ENCODE data around the gene LNX2.

The LNX2 gene

DNA sequence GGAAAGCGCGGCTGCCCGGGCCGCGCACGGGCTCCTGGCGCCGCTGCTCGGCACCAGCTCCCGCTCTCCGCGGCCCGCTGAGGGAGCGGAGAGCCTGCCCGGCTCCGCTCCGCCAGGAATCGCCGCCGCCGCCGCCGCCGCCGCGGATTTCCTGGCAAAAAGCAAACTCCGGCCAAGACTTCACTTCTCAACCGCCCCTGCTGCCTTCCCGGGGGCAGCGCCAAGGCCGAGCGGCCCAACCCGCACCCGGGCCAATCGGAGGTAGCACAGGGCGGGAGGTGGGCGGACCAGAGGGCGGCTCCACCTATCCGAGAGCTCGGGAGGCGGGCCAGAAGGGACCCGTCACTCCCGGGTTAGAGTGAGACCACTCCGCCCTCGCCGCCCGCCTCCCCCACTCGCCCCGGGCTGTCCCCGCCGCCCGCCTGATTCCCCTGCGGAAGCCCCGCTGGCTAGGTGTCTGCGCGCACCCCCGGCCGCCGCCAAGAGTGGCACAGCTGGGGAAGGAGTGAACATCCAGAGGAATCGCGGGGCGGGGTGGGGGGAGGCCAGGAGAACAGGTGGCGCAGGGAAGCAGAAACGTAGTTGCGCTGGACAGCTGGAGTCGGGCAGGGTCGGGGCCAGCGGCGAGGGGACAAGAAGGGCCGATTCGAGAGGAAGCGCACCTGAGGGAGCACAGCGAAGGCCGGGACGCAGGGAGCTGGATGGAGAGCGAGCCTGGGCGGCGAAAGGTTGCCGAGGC, at the start of gene LNX2:
LNX2 (minus strand) TSS at position 153 of the 739 bp plus-strand sequence. CDS start 38,826 bp downstream, outside the sequence.
- peak; percentile 98 for DNase-seq

DNA sequence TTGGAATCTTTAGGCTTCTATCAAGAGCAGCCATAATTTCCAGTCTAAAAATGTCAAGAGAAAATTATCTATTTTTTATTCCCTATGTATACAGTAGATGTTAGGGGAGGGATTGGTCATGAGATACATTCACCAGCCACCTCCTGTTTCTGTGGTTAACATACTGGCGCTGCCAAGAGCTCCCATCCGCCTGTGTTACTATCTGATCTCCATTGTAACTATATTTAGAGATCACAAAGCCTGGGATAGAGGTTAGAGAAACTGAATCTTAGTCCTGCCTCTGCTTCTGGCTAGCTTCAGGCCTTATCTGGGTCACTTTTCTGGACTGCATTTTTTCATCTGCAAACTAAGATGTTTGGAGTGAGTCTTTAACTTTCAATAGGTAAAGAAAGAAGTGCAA, 47.6 kb upstream of the LNX2 start:
- no peak for DNase-seq

DNA sequence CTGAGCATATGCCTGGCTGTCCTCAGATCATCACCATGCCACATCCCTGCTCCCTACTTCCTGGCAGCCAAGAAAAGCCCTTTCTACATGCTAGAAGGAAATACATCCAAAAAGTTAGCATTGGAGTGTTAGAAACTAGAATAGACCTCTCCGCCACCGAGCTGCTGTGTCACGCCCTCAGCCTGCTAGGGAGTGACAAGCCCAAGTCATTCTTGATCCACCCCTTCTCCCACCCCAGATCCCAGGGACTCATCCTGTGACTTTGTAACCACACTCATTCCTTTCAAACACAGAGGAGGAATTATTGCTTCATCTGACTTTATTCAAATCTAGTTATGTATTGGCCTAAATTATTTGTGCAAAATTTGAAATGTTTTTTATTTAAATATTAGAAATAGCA, 46.6 kb upstream of the LNX2 start:
- no peak for DNase-seq

DNA sequence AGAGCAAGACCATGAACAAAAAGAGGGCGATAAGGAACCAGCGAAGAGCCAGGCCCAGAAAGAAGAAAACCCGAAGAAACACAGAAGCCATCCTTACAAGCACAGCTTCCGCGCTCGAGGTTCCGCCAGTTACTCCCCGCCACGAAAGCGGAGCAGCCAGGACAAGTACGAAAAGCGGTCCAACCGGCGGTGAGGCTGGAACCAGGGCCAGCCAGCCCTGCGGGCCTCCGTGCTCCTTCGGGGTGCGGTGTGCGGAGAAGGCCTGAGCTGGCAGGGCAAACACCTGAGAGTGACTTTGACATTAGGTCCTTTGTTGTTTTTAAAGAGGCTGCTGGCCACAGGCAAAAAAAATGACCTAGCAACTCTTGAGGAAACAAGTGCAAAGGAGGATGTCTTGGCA, 45.4 kb upstream of the LNX2 start:
- DNase-seq: no peak

DNA sequence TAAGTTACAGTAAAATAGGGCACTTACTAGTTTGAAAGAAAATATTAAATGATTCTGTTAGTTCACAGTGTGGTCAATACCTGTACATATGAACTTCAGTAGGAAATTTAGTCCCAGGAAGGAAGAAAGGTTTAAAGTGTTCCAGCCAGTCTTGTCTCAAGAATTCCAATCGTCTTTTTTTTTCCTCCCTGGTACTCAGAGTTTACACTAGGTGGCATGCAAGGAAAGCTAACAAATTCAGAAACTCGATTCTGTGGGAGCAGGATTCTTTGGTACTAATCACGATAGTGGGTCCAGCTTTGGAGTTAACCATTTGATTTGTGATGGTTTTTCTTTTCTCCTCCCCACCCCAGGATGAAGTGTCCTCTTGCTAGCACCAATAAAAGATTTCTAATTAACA, 45.0 kb upstream of the LNX2 start:
- no peak for DNase-seq

DNA sequence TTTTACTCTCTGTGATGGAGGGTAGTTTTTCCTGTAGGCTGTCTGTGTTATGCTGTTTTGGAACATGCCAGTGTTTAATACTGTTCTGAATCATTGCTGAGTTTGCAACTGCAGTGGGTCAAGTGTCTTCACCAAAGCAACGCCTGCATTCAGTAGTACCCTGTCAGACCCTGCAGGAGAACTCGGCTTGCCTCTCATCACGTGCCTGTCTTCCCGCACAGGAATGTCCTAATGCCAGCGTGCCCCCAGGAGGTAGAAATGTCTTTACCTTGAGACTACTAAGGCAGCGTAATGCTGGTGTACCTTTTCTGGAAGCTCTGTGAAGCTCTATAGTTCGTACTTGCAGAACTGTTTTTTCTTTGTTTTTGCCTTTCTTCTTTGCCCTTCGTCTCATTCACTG, 43.6 kb upstream of the LNX2 start:
- DNase-seq: no peak

DNA sequence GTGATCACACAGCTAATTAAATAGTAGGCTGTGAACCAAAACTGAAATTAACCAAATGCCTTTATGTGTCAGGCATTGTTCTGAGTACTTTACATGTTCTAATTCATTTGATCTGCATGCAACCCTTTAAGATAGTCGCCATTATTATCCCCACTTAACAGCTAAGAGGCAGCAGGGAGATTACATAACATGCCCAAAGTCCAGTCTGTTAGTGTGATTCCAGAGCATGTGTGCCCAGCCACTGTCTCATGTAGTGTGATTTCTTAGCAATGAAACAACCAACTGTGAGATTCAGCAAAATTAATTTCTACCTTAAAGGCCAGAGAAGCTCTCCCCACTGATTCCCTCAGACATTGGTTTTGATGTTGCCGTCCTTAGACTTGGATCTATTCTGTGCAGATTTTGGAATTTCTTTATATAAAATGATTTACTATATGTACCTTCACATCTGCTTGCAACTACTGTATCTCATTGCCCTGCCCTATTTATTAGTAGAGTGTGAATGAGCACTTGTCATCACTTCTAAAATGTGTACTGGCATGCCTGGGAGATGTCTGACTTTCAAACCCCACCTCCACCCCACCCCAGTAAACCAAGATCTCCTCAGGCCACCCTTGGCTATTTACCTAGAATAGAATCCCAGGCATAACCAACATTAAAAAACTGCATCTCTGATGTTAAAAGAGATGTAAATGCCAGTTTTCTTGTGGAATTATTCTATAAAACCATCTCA, 42.6 kb upstream of the LNX2 start:
- DNase-seq: no peak

DNA sequence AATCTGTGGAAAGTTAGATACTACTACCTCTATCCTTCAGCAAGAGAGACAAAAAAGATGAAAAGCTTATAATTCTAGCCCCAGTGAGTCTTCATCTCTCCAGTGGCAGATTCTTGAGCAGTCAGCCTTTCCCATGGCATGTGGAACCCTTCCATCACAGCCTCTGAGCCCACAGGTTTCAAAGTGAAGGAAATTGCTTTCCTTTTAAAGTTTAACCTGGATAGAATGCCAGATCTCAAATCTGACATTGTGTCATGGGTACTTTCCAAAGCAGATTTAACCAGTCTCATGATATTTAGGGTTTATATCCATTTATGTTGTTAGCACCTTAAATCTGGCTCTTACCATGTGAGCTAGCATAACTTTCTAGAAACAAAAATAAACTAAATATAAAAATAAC, 40.7 kb upstream of the LNX2 start:
- DNase-seq: no peak

DNA sequence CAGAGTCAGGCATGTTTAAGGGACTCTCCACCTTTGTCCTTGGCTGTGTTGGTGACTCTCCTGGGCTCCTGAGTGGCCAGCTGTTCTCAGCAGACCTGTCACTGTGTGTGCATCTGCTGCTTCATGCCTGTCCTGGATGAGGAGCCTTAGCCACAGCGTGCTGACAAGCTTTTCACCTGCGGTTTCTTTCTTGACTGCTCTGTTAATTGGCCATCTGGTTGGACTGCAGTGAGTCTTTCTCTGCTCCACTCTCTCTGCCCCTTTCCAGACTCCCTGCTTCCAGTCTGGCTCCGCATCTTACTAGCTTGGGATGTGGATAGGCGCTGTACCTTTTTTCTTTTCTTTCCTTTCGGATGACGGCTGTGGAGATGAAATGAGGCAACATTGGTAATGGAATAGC, 40.2 kb upstream of the LNX2 start:
- no peak for DNase-seq

DNA sequence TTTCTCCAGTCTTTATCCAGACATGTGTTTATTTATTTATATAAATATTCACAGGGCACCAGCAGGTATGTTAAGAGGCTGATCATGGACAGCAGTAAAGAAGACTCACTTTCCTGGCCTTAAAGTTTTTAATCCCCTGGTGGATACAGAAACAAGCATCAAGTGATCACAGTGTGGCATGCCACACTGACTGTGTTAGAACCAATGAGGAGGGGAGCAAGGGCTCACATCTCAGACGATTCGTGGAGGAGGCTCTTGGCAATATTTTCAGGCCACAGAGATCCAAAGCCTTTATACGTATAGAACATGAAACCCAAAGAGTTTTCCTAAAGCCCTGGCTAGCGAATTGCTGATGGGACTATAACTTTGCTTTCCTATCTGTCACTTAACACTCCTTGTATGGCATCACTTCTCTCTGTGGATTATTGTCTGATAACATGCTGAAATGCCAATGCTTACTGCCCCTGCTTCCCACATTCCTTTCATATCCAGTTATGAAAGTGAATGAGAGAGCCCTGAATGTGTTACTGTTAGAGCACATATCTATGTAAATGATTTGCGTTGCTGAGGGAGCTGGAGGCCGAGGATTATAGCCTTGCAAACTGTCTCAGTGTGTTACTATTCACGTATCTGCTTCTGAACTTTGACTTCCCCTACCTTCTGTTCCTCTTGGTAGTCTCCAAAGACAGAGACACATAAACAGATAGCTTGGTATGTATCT, 39.0 kb upstream of the LNX2 start:
- DNase-seq: no peak

DNA sequence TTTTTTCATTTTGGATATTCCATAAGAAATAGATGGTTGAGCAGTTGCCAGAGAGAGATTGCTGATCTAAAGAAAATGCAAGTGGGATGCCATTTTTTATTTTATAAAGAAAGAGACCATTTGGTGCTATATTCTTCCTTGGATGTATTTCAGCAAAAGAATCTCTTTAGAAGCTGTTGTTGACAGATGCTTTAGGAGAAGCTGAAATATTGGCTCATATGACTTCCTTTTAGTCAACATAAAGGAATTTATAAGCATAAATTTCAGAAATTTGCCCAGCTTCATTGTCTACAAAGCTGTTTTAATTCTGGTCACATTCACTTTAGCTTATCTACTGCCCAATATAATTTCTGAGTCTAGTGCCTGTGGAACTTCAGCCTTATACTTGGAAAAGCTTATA, 38.2 kb upstream of the LNX2 start:
- no peak for DNase-seq

DNA sequence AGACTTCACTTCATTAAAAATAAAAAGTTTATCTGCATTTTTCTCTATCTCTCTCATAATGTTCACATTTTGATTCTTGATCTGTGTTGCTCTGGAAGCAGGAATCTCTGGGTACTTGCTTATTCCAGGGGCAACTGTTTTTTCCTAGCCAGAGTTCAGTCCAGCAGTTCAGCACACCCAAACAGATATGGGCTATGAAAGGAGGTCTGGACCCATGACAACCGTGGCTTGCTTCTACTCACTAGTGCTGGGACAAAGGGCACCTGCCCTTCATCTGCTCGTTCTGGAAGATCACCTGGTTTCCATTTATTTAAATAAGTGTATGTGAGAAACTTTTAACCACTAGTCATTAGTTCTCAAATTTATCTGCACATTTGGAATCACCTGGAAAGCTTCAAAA, 37.4 kb upstream of the LNX2 start:
- no peak for DNase-seq

DNA sequence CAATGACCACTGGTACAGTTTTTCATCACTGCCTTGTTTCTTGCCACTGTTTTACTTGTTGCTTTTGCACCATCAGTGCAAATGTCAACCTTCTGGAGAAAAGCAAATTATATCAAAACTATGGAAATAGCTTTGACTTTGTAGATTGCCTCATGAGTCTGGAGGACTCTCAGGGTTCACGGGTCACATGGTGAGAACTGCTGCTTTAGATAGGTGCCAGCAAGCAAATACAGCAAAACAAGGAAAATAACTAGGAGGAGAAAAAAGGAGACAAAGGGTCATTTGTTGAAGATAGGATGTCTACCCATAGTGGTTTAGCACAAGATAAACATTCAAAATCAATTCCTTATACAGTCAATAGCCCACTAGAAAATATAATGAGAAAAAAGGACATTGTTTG, 34.5 kb upstream of the LNX2 start:
- DNase-seq: no peak

DNA sequence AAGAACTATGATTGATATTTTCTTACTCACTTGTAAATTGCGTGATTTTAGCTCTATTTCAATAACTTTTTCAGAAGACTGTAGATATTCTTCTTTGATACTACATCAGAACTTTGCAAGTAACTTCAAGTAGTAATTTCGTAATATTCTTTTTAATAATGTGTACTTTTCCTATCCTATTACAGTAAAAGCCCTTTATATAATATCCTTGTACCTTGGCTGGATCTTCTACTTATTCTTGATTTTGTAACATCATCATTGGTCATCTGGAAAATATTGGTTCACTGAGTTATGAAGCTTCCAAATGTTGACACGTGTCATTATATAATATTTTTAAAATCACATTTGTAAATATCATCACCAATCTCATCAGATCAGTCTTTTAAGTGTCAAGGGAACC, 33.7 kb upstream of the LNX2 start:
- DNase-seq: no peak

DNA sequence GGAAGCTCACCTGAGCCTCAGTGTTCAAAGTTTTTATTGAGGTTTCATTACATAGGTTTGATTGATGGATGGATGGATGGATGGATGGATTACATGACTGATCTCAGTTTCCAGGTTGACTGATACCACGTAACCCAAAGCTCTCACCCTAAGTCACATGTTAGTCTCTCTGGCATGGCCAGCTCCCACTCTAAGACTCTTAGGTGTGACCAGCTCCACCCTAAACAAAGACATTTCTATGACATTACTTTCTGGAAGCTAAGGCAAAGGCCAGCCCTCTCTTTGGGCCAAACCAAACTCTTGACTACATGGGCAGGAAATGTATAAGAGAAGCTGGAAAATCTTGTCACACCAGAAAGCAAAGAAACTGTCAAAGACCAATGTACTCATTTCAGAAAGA, 30.0 kb upstream of the LNX2 start:
- no peak for DNase-seq

DNA sequence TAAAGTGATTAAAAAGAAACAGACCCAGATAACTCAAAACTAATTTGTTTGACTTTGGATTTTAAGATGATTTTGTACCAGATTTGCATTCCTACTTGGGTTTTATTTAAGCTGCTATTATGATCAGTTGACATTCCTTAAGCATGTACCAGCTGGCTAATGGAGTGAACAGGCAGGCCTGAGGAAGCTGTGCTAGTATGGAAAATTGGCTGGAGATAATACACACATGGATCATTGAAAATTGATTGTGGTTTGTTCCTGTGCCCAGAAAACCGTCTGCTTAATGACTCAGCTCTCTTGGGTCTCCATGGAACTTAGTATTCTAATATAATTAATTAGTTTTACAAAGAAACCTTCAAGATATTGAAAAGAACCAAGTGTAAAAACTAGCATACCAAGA, 24.0 kb upstream of the LNX2 start:
- no peak for DNase-seq

DNA sequence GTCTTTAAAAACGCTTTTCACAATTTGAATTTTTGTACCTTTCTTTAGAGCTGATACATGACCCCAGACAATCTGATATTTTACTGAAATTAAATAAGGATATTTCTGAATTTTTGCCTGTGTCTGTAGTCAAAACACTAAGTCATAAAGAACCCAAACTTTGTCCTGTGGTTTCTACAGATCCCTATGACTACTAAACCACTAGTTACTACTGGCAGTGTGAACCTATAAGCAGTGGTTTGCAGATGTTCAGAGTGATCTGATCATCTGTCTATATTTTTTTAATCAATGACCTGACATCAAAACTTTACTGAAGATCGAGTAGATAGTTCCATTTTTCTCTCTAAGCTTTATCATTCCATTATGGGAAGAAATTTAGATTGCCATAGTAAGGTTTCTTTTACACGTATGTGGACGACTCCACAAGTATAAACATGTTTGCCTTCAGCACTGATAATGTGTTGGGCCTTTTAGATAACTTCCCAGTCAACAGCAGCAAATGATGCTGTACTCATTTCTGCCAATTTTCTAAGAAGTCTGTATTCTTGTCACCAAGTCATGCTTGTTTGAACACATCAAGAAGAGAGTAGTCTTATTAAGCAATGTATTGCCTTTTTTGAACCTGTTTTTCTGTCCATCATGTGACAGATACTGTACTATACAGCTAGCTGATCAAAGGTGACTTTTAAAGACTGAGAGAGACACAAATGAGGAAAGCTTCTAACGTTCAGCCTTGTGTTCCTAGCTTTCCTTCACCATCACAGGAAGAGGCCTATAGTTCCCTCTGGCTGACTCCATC, 23.2 kb upstream of the LNX2 start:
- DNase-seq: no peak

DNA sequence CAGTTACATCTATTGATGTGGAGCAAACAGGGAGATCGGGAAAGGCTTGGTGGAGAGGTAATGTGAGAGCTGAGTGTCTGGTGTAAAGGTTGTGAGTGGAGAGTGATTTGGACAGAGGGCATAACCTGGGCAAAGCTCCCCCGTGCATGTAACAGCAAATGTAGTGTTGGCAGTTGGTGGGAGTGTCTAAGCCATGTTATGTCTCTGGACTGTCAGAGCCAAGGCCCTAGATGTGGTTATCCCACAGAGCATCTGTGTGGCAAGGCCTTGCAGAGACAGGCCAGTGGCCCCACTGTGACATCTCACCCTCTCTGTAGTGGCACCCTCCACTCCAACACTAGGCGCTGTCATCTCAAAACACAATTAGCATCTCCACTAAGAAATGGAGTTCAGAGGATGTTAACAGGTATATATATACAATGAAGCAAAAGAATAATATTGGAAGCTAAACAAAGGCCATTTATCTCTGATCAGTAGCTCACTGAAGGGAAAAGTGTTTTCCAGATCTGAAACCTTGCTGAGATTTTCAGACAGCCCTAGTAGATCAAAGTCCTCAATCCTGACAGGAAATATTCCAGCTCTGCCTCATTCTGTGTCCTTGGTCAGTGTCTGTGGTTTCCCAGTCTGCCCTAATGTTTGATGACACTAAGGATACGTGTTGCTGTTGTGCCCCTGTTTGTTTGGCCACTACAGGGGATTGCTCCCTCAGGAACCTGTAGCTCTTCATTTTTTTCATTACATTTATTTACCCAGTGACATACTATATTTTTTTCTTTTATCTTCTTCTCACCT, 21.6 kb upstream of the LNX2 start:
- no peak for DNase-seq

DNA sequence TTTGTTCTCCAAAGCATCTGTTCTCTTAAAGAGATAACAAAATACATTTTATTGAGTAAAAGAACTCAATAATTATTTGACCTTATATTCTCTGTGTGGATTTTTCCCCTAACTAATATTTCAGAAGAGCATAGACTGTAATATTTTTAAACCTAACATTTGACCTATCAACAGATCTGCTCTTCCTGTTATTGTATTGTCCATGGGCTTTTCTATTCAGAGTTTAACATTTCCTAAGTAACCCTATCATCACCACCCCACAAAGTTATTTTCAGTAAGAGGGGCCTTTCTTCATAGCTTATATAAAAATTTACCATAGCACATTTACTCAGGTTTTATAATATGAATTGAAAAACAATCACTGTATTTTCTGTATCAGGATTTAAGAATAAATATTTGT, 18.9 kb upstream of the LNX2 start:
- no peak for DNase-seq

DNA sequence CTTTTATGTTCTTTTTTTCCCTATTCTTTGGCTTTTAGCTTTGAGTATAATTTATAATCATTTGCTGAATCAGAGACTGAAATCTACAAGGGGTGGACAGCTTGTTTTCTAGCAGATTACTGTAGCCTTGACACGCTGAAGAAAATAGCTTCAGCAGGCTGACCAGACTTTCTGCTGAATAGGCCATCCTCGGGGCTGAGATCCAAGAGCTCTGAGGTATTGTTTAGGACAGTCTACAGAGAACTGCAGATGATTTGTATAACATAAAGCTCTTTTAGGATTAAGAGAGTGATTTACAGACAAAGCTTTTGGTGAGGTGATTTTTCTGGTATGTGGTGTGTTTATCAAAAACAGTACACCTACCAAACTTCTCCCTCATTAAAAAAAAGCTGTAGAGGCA, 18.2 kb upstream of the LNX2 start:
- DNase-seq: no peak

DNA sequence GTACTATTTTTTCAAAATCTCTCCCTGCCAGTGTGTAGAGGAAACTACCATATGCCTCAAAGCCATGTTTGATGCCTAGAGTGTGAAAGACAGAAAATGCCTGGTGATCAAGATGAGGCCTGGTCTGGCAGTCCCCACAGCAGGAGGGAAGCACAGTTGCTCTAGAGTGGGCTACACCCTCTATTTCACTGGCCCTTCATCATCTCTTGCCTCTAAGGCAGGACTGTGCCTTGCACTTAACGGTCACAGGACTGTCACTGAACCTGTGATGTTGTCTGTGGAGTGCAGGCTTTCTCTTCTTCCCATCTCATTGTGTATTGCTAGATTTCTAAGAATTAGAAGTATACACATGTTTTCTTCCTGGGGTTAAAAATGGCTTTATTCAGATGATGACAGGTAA, 17.7 kb upstream of the LNX2 start:
- DNase-seq: no peak

DNA sequence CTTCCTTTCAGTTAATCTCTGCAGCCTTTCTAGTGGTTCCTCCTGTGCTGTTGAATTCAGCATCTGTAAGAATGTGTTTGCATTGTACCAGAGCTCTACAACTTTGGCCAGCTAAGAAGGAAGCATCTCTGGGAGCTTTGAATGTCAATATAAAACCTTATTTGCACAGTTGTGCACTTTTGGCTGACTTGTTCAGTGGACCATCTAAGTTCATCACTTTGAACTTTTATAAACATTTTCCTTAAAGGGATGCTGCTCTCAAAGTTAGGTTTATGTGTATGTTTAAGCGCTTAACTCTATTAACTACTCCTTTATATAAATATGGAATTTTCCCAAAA, 16.9 kb upstream of the LNX2 start:
- DNase-seq: no peak

Data from activated CD4-positive, alpha-beta T cell treated with anti-CD3 and anti-CD28 coated beads, Interleukin-2, Interleukin-6, amounts not matched to agents 100 ng/mL and 50 ng/mL, durations not matched to agents 16 hours and 8 hours (primary cell).